Endothelial cell of umbilical vein (primary cell): Measurements from ENCODE around the gene ETV7. TPM values are rescaled to one million over a fixed set of nuclear protein-coding genes. Genes with fewer than 3 reads are reported as not detected.

Experiments used
- BruUV-seq: library from RNA; stranded (reverse); fragments of 400-500 nt; replicated peaks from 2 replicates; lab custom pipeline; 2021; lab: Mats Ljungman, UMichigan
- CTCF ChIA-PET: fragments of 300-600, 350-600 bp; sonication (Branson Sonifier 250); formaldehyde crosslinking; loops from one replicate; lab custom pipeline; 2021; ENCODE audit warnings: antibody characterized with exemption, inconsistent platforms; lab: Charles Lee
- POLR2A ChIA-PET: fragments of 300-600, 350-600 bp; sonication (Branson Sonifier 250); formaldehyde crosslinking; loops from one replicate; lab custom pipeline; 2021; ENCODE audit warnings: antibody characterized with exemption, inconsistent platforms; lab: Charles Lee
- DNase-seq: peaks from one replicate; pipeline ENCODE4 v3.0.0-alpha.2; 2011; ENCODE audit warnings: low read depth, low spot score
- FAIRE-seq: peaks from 2 replicates; lab custom pipeline; 2011; peaks lifted over from hg19 to GRCh38; lab: Jason Lieb, UNC
- H2AFZ ChIP-seq: 2 replicates; pipeline ENCODE4 v1.6.0; 2012; ENCODE audit warnings: low read depth, low read length, control low read depth, inconsistent platforms
- H3K27ac ChIP-seq: 2 replicates; pipeline ENCODE4 v1.5.1; 2011; ENCODE audit warnings: low read depth, mild to moderate bottlenecking, control low read depth, low read length, moderate library complexity; ENCODE audit not compliant: insufficient read depth
- H3K27me3 ChIP-seq, 2 experiments: 2 replicates each; pipeline versions ENCODE4 v1.6.0 to v1.6.1; 2011; ENCODE audit warnings: low read length in 2 of 2, mixed read lengths in 1 of 2; ENCODE audit not compliant: control insufficient read depth in 2 of 2, insufficient read depth in 2 of 2
- H3K36me3 ChIP-seq, 2 experiments: 2 replicates in 1 of 2; 3 replicates in 1 of 2; pipeline ENCODE4 v1.5.1; 2011; ENCODE audit warnings: low read length in 2 of 2, mild to moderate bottlenecking in 1 of 2, moderate library complexity in 1 of 2; ENCODE audit not compliant: control insufficient read depth in 2 of 2, insufficient read depth in 2 of 2; ENCODE audit errors: extremely low read depth in 1 of 2
- H3K4me1 ChIP-seq: 3 replicates; pipeline ENCODE4 v1.5.1; 2011; ENCODE audit warnings: mild to moderate bottlenecking, low read length; ENCODE audit not compliant: control insufficient read depth, insufficient read depth; ENCODE audit errors: extremely low read depth
- H3K4me2 ChIP-seq: 2 replicates; pipeline ENCODE4 v1.6.1; 2011; ENCODE audit warnings: low read length, control low read depth, mixed read lengths; ENCODE audit not compliant: insufficient read depth
- H3K4me3 ChIP-seq, 3 experiments: fragments of 200-600 bp in 1 of 3; sonication (generic), shearing (Covaris generic) in 1 of 3; replicated peaks in 1 of 3; 2 replicates each; pipeline ENCODE4 v1.5.1; 2011 to 2016; ENCODE audit warnings: control low read depth in 3 of 3, low read length in 3 of 3, mild to moderate bottlenecking in 2 of 3, inconsistent platforms in 1 of 3, low read depth in 1 of 3, moderate library complexity in 1 of 3; ENCODE audit not compliant: insufficient read depth in 1 of 3
- H3K79me2 ChIP-seq: 2 replicates; pipeline ENCODE4 v1.6.0; 2012; ENCODE audit warnings: low read length, inconsistent platforms; ENCODE audit not compliant: control insufficient read depth, insufficient read depth
- H3K9ac ChIP-seq: replicated peaks from 2 replicates; pipeline ENCODE3; 2011; ENCODE audit warnings: low read length, control low read depth; ENCODE audit not compliant: insufficient read depth; ENCODE audit errors: extremely low read depth
- H3K9me1 ChIP-seq: replicated peaks from 3 replicates; pipeline ENCODE4 v1.6.0; 2011; ENCODE audit warnings: mild to moderate bottlenecking, low read length; ENCODE audit not compliant: control insufficient read depth, insufficient read depth; ENCODE audit errors: extremely low read depth
- H3K9me3 ChIP-seq: replicated peaks from 2 replicates; pipeline ENCODE4 v1.5.1; 2012; ENCODE audit warnings: low read length, inconsistent platforms; ENCODE audit not compliant: control insufficient read depth, insufficient read depth
- H4K20me1 ChIP-seq: replicated peaks from 2 replicates; pipeline ENCODE3; 2011; ENCODE audit warnings: mild to moderate bottlenecking, low read length; ENCODE audit not compliant: control insufficient read depth, insufficient read depth; ENCODE audit errors: extremely low read depth
- FOS ChIP-seq: IDR thresholded peaks from 2 replicates; pipeline ENCODE4 v1.6.1; 2011; ENCODE audit warnings: mild to moderate bottlenecking, low read length, moderate library complexity, borderline replicate concordance; ENCODE audit not compliant: insufficient read depth
- JUN ChIP-seq: IDR thresholded peaks from 2 replicates; pipeline ENCODE4 v1.6.1; 2011; ENCODE audit warnings: borderline replicate concordance, low read depth; ENCODE audit not compliant: insufficient read length, insufficient read depth
- MYC ChIP-seq: IDR thresholded peaks from one replicate; pipeline ENCODE4 v1.6.1; 2011; ENCODE audit warnings: mild to moderate bottlenecking, low read depth, low read length
- dilution Hi-C: fragments of 300-500 bp; cut with MboI; formaldehyde crosslinking; loops from one replicate; pipeline ENCODE4 v1.15.0; 2019; ENCODE audit warnings: low sequenced_read_pairs; ENCODE audit not compliant: extremely low pct_ligation_motif_present
- intact Hi-C: fragments of 100-400 bp; cut with micrococcal nuclease; formaldehyde crosslinking; loops from one replicate; pipeline ENCODE4 v1.10.0; 2022
- polyA plus RNA-seq, 4 experiments: library from polyadenylated mRNA; depleted of rRNA in 3 of 4; stranded (reverse) in 3 of 4; unstranded in 1 of 4; fragments of >200 nt; gene quantifications; 2 replicates each; pipeline versions ENCODE4 v1.2.1 to v1.2.3, GENCODE V29; 2011 to 2012; ENCODE audit warnings: missing spikeins in 1 of 4
- total RNA-seq: library from RNA; stranded (reverse); gene quantifications from 2 replicates; pipeline ENCODE4 v1.2.3, GENCODE V29; 2021
- TF ChIP-seq, protein P1 (sequence below), 2 donors: IDR thresholded peaks; 1 replicate in 1 of 2; 2 replicates in 1 of 2; pipeline ENCODE4 v1.5.1; 2011; ENCODE audit warnings: low read length in 2 of 2, mild to moderate bottlenecking in 2 of 2, moderate library complexity in 2 of 2, control low read depth in 1 of 2, inconsistent platforms in 1 of 2, low read depth in 1 of 2; ENCODE audit not compliant: insufficient read depth in 1 of 2; ENCODE audit errors: extremely low read depth in 1 of 2
- TF ChIP-seq, protein P2 (sequence below): IDR thresholded peaks from 2 replicates; pipeline ENCODE4 v1.6.1; 2011; ENCODE audit not compliant: insufficient read depth, insufficient read length

Gene ETV7
- total and polyA plus RNA-seq, 2 donors (not counting 3 experiments of a cell fraction or from before 2014, with no cell fraction given) = 0.23 to 0.58 TPM

DNA sequence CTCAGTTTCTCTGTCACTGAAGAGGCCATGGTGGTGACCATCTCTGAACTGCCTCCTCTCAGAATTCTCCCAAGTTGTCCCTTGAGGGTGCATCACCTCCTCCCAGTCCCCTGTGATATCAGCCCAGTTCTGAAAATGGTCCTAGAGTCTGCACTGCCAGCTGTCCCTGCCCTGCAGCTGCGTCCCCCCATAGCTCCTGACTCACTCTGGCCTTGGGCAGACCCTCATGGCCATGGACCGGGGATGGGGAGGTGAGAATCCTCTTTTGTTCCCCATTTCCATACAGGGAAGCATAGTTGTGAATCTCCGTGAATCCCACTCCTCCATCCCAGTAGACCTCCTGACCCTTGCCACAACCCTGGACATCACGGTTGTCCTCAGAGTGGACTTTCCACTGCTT is 4.5 kb downstream of the ETV7 start:
- Histone ChIP-seq H3K36me3 (no peaks in the 10 kb centered on the region), H3K4me3 (no peak overlapping the region), H3K9ac (no peak overlapping the region), H3K27ac (no peak overlapping the region), H2AFZ (no peak overlapping the region), H3K79me2 (no peaks in the 10 kb centered on the region), H3K4me1 (peaks cover 10% of the 10 kb centered on the region), H3K9me1 (no peaks in the 10 kb centered on the region), H4K20me1 (no peaks in the 10 kb centered on the region), H3K4me2 (no peak overlapping the region), H3K9me3 (no peaks in the 10 kb centered on the region), H3K27me3 (peaks cover 7 to 9% of the 10 kb centered on the region in 2 experiments)
- ChIA-PET POLR2A (interaction anchor here (0.7 kb wide), 1 partner anchor 42 kb away, joined by 3 read pairs; no protein-coding TSS in a partner anchor), CTCF (no interaction called here)
- TF ChIP-seq, protein P1, sequence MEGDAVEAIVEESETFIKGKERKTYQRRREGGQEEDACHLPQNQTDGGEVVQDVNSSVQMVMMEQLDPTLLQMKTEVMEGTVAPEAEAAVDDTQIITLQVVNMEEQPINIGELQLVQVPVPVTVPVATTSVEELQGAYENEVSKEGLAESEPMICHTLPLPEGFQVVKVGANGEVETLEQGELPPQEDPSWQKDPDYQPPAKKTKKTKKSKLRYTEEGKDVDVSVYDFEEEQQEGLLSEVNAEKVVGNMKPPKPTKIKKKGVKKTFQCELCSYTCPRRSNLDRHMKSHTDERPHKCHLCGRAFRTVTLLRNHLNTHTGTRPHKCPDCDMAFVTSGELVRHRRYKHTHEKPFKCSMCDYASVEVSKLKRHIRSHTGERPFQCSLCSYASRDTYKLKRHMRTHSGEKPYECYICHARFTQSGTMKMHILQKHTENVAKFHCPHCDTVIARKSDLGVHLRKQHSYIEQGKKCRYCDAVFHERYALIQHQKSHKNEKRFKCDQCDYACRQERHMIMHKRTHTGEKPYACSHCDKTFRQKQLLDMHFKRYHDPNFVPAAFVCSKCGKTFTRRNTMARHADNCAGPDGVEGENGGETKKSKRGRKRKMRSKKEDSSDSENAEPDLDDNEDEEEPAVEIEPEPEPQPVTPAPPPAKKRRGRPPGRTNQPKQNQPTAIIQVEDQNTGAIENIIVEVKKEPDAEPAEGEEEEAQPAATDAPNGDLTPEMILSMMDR (IDR thresholded peaks at IDR 0.05; ENCODE audit: extremely low read depth in 1 of 2, insufficient read depth in 1 of 2, low read depth in 1 of 2, low read length in 2 of 2) = no peak
- no peak for TF ChIP-seq JUN
- no peak for TF ChIP-seq FOS
- TF ChIP-seq, protein P2, sequence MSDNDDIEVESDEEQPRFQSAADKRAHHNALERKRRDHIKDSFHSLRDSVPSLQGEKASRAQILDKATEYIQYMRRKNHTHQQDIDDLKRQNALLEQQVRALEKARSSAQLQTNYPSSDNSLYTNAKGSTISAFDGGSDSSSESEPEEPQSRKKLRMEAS = no peak
- no peak for TF ChIP-seq MYC
- no peak for DNase-seq
- no TSS peak for BruUV-seq
- FAIRE-seq = no peak
- dilution Hi-C loops (no loop called here), intact Hi-C loops (no loop called here)
